NCI-H345 (cell line): ENCODE measurements around the gene EML1.
"Not testable (repeated sequence)": the region's sequence is repeated elsewhere in the genome, so short reads cannot be mapped to it uniquely, and the experiment has no call there.

Experiments used
- DNase-seq: peaks from one replicate; lab custom pipeline; 2025; lab: John Stamatoyannopoulos, UW

EML1 gene

GRCh38 chr14:99755629-99756603 lies 37.3 kb upstream of the EML1 start:
- DNase-seq, result no peak

- DNase-seq, result no peak
These were observed 36.4 kb upstream of the EML1 start for GRCh38 chr14:99756796-99757195.

- DNase-seq, result no peak
These were observed 35.7 kb upstream of the EML1 start for GRCh38 chr14:99757331-99758070.

- DNase-seq, result no peak
These were observed 34.9 kb upstream of the EML1 start for GRCh38 chr14:99758121-99758821.

- no peak for DNase-seq
These were observed 34.2 kb upstream of the EML1 start for GRCh38 chr14:99758872-99759545.

GRCh38 chr14:99759546-99759925 lies 33.7 kb upstream of the EML1 start:
- no peak for DNase-seq

GRCh38 chr14:99760817-99761216 lies 32.4 kb upstream of the EML1 start:
- DNase-seq, result no peak

GRCh38 chr14:99762911-99763310 lies 30.3 kb upstream of the EML1 start:
- not testable (repeated sequence) for DNase-seq

GRCh38 chr14:99763527-99764221 lies 29.5 kb upstream of the EML1 start:
- no peak for DNase-seq

- no peak for DNase-seq
These were observed 28.9 kb upstream of the EML1 start for GRCh38 chr14:99764222-99764706.

- no peak for DNase-seq
These were observed 24.8 kb upstream of the EML1 start for GRCh38 chr14:99768381-99768780.

GRCh38 chr14:99769123-99769522 lies 24.1 kb upstream of the EML1 start:
- DNase-seq, result no peak

- DNase-seq, result no peak
These were observed 23.4 kb upstream of the EML1 start for GRCh38 chr14:99769799-99770198.

- DNase-seq, result no peak
These were observed 20.6 kb upstream of the EML1 start for GRCh38 chr14:99772371-99773283.

- DNase-seq, result no peak
These were observed 19.4 kb upstream of the EML1 start for GRCh38 chr14:99773521-99774497.

- DNase-seq, result peak; percentile 27
These were observed 18.5 kb upstream of the EML1 start for GRCh38 chr14:99774556-99775307.

GRCh38 chr14:99775351-99775750 lies 17.9 kb upstream of the EML1 start:
- DNase-seq, result no peak

GRCh38 chr14:99777951-99778350 lies 15.3 kb upstream of the EML1 start:
- no peak for DNase-seq
